Muscle of arm (tissue), 12 donors: Measurements from ENCODE around the gene ETNPPL. TPM values are rescaled to one million over a fixed set of nuclear protein-coding genes. Genes with fewer than 3 reads are reported as not detected.
"Not testable (repeated sequence)": the region's sequence is repeated elsewhere in the genome, so short reads cannot be mapped to it uniquely, and the experiment has no call there.

Experiments
- DNase-seq: peaks from one replicate; pipeline ENCODE4 v3.0.0-alpha.2; 2013
- polyA plus RNA-seq, 12 donors: library from polyadenylated mRNA; unstranded; fragments of 120-200 nt; gene quantifications; one replicate each; pipeline ENCODE4 v1.2.1, GENCODE V29; 2013; ENCODE audit not compliant: insufficient read length in 12 of 12

Gene ETNPPL
- polyA plus RNA-seq, 12 donors, result 0.14 to 0.44 (median 0.33) TPM; not detected in 7

DNA sequence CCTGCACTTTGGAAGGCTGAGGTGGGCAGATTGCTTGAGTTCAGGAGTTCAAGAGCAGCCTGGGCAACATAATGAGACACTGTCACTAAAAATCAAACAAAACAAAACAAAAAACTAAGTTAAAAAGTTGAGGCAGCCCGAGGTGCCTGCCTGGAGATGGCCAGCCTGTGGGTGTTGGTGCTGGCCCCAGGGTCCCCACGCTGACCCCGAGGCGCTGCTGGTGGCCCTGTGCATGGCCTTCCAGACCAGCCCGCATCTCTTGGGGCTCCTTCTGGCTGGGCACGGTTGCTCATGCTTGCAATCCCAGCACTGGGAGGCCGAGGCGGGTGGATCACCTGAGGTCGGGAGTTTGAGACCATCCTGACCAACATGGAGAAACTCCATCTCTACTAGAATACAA lies 4.4 kb downstream of the ETNPPL start:
- no peak for DNase-seq

DNA sequence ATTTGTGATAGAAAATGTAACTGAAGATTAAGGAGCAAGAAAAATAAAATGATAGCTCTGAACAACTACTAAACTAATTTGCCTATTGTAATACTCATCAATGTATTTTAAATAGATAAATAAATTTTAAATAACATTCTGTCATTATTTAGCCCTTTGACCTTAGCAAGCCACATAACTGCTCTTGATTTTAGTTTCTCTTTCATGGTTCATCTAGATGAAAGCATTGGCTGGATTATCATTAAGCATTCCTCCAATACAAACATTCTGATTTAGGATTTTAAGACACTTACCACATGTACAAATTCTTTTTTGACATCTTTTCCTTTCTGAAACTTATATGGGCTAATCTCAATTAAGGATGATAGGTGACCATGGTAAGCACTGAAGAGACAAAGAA lies 8.5 kb downstream of the ETNPPL start:
- DNase-seq, result no peak

DNA sequence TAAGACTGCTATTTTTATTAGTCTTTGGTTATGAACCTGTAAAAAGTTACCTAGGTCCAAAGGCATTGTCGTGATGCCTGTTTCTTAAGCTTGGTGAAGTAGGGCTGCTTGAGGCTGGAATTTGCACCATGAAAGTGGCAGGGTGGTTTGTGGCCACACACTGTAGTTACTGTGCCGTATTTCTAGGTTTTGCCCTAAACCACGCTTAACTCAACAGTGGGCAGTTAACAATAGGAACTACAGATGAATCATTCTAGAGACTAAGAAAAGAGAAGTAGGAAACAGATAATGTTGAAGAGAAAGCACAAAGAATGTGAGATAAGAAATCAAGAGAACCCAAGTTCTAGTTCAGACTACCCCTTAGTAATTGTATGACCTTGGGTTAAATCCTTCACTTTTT lies 11.5 kb downstream of the ETNPPL start:
- no peak for DNase-seq

DNA sequence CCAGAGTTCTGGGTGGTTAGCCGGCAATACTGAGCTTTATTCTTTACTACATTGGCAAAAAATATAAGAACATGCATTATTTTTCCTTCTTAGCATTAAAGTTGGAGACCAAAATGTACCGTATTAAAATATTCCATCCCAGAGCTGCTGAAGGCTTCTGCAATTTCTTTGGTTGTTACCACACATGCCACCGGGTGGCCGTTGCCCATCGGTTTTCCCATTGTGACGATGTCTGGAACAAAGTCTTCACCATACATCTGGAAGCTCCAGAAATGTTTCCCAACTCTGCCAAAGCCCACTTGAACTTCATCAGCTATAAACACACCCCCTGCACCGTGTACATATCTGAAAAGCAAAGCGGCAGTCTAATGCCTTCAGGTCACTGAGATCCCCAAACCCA lies 13.7 kb downstream of the ETNPPL start:
- DNase-seq, result no peak

DNA sequence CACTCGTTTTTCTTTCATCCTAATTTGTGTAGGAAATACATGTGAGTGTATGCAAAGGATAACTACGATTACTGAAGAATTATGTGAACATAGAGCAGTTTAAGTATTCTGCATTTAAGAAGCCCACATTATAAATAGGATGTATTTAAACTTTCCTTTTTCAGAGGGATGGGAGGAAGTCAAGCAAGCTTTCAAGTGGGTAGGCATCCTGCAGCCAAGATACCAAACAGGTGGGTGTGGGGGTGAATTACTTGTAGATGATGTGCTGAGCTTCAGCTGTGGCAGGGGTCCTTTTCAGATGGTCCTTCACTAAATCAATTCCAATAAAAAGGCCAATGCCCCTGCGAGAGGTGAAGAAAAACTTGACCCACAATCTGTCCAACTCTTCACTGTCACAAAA lies 16.3 kb downstream of the ETNPPL start:
- DNase-seq, result no peak

DNA sequence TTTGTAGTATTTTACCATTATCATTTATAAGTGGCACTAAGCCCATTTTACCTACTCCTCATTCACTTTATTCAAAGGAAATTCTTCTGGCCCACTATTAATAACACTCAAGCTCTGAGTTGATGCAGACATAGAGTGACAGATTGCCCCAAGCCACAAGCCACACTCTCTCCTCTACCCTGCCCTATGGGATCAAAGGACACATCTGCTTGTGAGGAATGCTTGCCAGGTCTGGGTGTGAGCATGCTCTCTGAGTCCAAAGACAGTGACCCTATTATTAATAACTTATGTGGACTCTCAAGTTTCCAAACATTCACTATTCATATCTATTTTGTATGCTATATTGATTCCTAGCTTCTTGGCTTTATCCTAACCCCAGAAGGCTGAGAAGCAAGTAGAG lies 18.5 kb downstream of the ETNPPL start:
- no peak for DNase-seq

DNA sequence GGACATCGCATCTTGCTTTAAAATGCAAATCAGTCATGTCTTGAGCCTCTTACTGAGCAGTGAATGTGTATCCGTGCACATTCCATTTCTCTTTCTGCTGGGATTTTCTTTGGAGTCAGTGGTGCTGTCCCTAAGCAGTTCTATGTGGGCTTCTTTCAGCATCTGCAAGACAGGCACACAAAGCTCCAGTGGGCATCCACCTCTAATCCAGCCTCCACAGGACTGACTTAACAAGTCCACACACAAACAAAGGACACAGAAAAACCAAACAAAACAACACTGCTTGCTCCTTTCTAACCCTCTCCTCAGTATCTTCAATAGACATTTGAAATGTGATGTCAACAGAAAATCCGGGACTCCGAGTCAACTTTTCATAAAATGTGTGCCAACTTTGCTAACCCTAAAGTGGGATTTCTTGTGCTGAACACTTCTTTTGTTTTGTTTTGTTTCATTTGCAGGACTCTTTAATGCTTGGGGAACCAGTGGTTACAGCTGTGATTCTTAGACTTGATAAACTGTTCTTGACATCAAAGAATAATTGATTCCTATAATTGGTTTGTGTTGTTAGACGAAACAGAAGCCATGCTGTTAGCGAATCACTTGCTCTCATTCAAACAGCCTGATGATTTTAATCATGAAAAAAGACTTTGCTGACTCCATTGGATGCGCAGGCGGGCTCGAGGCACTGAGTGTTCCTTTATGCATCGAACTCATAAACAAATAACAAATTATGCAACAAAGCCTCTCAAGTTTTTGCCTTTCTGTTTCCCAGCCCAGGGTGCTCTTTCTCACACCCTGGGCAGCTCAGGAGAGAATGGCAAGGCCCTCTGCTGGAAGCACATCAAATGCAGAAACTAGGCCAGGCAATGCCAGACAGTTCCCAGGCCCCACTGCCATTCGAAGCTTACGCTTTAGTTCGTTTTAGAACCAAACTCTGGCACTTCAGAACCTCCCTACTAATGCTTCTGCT lies 20.1 kb downstream of the ETNPPL start:
- no peak for DNase-seq

DNA sequence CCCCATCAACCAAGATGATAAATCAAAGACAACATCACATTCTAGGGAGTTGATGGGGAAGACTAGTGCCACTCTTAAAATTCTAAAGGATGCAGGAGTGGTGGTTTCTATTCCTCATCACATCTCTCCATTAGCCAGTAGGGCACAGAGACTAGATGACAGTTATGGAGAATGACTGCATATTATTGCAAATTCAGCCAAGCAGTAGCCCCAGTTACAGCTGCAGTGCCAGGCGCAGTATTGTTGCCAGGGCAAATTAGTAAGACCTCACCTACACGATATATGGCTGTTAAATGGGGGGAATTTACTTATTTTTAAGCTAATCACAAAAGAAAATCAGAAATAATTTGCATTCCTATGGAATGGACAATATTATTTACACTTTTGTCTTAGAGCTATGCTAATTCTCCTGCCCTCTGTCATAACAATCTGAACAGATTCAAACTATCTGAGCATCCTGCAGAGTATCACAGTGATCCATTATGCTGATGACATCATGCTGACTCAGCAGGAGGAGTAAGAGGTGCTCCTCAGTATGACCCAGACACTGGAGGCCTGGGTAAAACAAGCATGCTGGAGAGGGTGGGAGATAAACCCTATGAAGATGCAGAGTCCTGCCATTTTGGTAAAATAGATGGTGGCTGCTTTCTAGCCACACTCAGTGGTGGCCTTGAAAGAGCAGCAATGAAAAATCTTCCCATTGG lies 24.7 kb downstream of the ETNPPL start:
- no peak for DNase-seq

DNA sequence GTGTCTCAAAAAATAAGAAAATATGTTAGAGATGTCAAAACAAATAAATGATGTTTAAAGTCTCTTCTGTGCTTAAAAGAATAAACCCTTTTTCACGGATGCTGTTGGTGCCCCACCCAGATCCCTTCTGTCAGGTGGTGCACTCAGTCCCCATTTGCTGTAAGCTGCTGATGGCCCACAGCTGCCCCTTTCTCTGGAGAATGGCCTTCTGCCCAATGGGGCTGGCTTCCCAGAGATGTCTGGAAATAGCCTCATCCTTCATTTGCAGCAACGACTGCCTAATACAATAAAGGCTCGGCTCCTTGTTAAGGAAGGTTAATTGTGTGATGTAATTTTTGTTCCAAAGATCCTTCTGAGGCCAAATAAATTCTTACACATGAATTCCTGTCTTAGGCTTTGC lies 31.8 kb downstream of the ETNPPL start:
- no peak for DNase-seq

DNA sequence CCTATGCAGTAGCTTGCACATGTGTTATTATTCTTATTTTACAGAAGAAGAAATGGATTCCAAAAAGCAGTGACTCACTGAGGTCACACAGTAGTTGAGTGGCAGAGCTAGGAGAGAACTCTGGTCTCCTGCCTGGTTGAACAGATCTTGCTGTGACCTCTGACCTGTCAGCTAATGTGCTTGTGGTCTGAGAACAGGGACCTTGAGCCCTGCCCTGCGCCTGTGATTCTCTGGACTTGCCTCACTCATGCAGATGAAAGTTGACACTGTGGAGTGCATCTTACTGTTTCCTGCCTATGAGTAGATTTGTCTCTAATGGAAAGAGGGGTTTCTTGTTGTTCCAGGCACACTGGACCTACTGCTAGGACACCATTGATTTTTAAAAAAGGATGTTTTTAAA lies 32.3 kb downstream of the ETNPPL start:
- DNase-seq, result no peak

DNA sequence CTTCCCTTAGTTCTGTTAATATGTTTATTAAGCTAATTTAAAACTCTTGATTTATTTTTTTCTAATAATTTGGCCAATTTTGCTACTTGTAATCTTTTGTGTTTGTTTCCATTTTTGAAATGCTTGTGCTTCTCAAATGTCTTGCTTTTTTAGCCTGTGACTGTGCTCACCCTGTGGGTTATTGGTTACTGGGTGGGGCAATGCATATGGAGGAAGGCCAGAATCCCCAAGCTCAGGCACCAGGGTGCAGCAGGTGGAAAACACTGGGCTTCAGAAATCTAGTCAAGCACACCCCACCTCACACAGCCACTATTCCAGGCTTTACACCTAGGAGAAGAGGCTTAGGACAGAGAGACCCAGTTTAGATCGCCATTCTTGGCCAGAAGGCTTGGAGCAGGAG lies 33.1 kb downstream of the ETNPPL start:
- DNase-seq, result no peak

DNA sequence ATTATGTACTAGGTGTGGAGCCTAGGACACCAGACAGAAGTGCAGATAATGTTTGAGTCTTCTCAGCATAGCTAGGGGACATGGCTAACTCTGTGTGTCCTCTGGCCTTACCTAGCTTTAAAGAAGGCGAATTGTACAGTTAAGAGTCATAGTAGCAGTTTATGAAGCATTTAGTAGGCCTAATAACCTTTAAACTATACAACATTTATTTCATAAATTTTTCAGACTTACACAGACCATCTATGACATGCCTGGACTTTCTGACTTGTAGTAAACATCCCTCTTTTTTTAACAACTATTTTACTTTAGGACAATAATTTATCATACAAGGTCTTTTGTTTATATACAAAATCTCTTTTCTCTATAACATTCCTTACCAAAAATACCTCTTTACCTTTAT lies 37.4 kb downstream of the ETNPPL start:
- DNase-seq, result no peak

DNA sequence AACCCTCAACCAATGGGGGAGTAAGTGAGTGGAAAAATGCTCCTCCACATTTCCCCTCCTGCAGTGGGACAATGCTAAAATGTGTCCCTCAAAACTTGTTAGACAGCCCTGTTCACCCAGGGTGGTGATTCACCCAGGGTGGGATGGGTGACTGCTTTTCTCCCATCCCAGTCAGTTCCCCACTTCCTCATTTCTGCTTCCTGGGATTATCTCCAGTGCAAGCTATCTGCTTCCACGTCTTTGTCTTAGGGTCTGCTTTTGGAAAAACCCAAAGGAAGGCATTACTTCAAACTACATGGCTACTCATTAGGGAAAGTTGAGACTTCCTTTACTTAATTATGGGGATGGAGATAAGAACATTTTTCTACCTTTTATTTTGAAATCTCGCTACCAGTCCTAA lies 45.5 kb downstream of the ETNPPL start:
- no peak for DNase-seq

DNA sequence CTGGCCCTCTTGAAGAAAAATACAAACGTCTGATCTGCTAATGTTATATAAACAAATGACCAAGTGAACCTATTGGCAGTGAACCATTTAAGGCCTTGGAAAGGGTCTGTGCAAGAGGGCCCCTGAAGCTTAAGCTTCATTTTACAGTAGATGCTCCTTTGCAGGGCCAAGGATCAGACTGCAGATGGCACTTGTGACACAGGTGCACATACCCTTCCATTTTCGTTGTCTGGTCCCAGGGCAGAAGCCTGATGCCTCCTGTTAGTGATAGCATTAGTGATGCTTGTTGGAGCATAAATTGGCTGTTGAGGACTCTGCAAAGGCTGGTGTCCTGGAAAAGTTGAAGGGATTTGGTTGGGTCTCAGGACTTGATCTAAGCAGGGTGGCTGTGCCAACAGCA lies 46.5 kb downstream of the ETNPPL start:
- no peak for DNase-seq

DNA sequence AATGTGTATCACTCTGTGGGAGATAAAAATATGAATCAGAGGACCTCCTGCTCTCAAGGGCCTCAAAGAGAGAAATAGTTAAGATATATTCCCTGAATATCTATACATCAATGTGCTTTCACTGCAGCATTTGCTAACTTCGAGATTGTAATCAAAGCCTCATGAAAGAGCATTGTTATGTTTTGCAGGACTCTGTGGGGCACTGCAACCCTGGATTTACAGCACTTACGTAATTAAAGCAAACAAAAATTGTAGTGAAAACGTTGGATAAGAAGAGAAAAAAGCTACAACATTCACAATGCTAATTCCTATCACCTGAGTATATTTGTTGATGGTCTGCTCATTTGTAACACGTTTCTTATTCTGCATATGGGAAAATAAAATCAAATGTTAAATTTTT lies 48.0 kb downstream of the ETNPPL start:
- no peak for DNase-seq

DNA sequence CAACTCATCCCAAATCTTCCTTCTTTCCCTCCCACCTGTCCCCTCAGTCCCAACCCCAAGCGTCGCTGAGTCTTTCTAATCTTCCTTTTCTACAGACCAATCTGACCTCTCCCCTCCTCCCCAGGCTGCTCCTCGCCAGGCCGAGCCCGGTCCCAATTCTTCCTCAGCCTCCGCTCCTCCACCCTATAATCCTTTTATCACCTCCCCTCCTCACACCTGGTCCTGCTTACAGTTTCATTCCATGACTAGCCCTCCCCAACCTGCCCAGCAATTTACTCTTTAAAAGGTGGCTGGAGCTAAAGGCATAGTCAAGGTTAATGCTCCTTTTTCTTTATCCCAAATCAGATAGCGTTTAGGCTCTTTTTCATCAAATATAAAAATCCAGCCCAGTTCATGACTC lies 52.3 kb downstream of the ETNPPL start:
- not testable (repeated sequence) for DNase-seq

DNA sequence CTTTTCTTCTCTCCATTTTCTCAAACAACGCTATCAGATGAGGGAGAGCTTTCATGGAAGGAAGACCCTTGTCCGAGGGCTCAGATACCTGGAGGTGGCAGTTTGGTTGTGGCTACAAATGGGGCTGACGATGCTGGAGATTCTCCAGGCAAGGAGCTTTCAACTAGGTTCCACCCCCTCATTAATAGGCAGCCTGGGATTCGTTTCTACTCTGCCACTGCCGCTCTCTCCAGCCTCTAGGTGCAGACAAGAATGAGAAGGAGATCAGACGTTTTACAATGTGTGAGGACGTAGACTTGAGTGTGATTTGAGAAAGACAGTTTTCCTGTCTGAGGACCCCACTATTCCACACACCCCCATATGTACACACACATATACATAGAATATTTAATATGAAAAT lies 53.1 kb downstream of the ETNPPL start:
- no peak for DNase-seq

DNA sequence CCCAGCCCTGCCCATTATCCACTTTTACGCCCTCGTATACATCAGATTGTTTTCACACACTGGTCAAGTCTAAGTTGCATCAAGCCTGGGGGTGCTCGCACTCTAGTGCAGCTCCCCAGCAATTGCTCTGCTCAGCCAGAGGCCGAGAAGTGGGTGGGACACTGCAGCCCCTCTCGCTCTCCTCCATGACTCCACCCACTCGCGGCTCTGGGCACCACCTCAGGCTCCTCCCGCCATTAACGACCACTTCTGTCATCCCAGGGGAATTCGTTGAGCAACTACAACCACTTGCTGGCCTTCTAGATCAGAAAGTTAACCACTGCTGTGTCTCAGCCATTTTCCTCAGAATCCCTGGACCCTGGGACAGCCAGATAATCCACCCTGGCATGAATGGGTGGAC lies 53.6 kb downstream of the ETNPPL start:
- no peak for DNase-seq

DNA sequence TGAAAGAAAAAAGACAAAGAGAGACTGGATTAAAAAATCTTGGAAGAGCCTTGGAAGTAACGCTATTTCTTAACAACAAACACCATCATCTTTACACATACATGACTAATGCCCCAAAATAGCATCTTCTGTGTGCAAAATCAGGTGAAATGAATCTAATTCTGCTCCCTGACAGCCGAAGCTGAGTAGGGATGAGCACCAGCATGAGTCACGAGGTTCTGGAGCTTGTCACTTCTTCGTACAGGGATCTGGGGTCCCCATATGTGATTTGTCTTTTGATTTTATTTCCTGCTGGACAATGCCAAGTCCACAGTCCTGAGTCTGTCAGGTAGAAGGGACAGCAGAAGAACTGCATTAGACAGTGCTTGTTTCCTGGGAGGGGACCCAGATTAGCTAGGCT lies 56.6 kb downstream of the ETNPPL start:
- no peak for DNase-seq

DNA sequence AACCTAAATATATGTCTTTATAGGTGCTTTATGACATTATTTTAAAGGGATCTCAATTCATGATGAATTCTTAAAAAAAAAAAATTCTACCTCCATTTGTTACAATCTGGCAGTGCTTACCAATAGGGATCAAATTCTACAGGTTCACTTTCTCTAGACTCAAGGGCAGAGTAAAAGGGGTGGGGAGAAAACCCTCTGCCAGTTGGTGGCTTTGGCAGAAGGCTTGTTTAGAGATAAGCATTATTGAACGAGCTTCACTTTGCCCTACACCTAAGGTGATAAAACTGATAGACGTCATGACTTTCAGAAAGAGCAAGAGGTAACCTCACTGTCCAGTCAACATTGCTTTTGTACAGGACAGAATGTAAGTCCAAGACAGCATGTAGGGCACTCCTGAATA lies 58.9 kb downstream of the ETNPPL start:
- DNase-seq, result no peak

DNA sequence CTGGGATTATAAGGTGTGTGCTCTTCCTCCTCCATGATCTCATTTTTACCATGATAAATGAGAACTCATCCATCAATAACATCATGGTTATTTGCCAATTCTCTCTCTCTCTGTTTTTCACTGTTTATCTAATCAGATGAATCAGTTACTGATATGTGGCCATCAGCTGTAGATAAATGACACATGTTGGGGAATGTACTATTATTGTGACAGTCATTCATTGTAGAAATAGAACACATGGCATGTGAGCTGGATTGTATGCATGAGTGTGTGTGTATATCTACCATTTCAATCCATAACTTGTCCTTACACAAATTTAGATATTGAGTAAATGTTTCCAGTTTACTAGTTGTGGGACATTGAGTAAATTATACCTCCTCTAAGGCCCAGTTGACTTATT lies 59.5 kb downstream of the ETNPPL start:
- DNase-seq, result no peak

DNA sequence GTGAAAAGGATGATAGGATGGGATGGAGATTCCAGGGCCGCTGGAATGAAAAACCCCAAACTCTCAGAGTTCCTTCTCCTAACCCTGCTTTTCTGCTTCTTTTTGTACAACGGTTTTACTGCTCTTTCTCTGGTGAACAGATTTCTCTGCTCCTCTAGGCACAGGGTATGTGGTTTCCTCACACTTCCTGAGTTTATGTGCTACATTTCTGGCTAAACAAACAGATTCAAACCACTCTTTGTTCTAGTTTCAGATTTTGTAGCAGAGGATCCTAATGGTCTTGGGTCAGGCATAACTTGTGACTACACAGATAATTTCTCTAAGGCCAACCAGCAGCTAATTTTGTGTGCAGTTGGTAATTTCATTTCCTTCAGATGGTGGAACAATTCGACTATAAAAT lies 59.9 kb downstream of the ETNPPL start:
- DNase-seq, result no peak

DNA sequence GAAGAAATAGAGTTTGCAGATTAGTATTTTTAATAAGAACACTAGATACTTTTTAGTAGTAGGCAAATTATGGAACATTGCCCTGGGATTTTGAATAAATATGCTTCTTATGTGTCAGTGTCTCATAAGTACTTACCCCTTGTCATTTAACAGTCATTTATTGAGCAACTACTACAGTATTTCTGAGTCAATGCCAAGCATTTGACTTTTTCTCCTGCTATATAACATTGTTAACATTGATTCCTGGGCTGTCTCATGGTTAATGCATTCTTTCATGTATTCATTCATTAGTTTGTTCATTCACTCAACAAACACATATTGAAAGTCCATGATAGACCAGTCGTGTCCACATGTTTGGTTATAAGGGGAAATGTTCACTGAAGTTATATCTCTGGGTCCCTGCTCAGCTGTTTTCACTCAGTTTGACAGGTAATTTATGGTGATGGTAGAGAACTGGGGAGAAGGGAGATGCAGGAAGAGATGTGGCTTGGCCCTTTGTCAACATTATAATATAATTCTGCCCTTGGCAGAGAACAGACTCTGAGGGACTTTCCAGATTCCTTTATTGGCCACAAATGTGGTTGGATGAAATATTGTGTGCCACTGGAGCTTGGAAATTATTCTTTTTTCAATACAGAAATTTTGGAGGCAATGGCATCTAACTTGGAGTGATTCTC lies 62.6 kb downstream of the ETNPPL start:
- no peak for DNase-seq
